Mucosa of descending colon (tissue), 3 donors: ENCODE measurements around the gene ZSCAN29. TPM values are rescaled to one million over a fixed set of nuclear protein-coding genes. Genes with fewer than 3 reads are reported as not detected.
A peak's percentile ranks its signal among the peaks of the same experiment; 100 is the strongest.

Source experiments
- ATAC-seq: fragments of 200-7000 bp; cut with Tn5 transposase; one replicate; pipeline ENCODE4 v1.9.1; 2020; ENCODE audit warnings: mild to moderate bottlenecking, moderate library complexity
- DNase-seq, 3 donors: peaks; one replicate each; pipeline ENCODE4 v3.0.0-alpha.2; 2020
- H3K36me3 ChIP-seq: fragments of 200-600 bp; one replicate; pipeline ENCODE4 v1.8.0; 2021; ENCODE audit warnings: low read depth, mild to moderate bottlenecking
- H3K4me1 ChIP-seq: fragments of 200-600 bp; one replicate; pipeline ENCODE4 v1.8.0; 2021; ENCODE audit warnings: low read depth, mild to moderate bottlenecking
- H3K4me3 ChIP-seq: fragments of 200-600 bp; one replicate; pipeline ENCODE4 v1.8.0; 2021; ENCODE audit warnings: mild to moderate bottlenecking
- H3K9me3 ChIP-seq: fragments of 200-600 bp; one replicate; pipeline ENCODE4 v1.8.0; 2021; ENCODE audit warnings: mild to moderate bottlenecking
- intact Hi-C, 2 donors: fragments of 100-400 bp; cut with DNase I in 1 of 2; cut with micrococcal nuclease in 1 of 2; formaldehyde crosslinking; loops; one replicate each; pipeline versions ENCODE4 v1.11.0 to v1.11.1; 2022; cut with DNase I, micrococcal nuclease
- long read RNA-seq, 2 donors: library from polyadenylated mRNA; unstranded; transcript quantifications; one replicate each; pipeline ENCODE4 v2.0.0, GENCODE V29; 2019 to 2021
- total RNA-seq, 3 donors: library from RNA; stranded (reverse); fragmentation: NEBNext Ultra II Directional in 2 of 3; extraction: Animal tissue kit (Norgen Biotek cat#: 25700) in 2 of 3; gene quantifications; one replicate each; pipeline versions ENCODE4 v1.2.1 to v1.2.4, GENCODE V29; 2021 to 2023
- TF ChIP-seq, protein P1 (sequence below): fragments of 200-600 bp; IDR thresholded peaks from one replicate; pipeline ENCODE4 v1.8.0; 2022; ENCODE audit warnings: antibody characterized with exemption, mild to moderate bottlenecking
- donor health status: DM: no; HTN: no; CAD: no; lungs with moderate emphysema.
- donor health status: DM: no; HTN: no; CAD: no.
- donor health status: DM: no; HTN: yes; CAD: no.

The ZSCAN29 gene
- total RNA-seq, result 10 to 100 TPM; 26.7 to 34.4 (median 29.1) TPM
- long read RNA-seq, donor 1, full-length matches to known transcripts, result 1 of 8 reads
- long read RNA-seq, donor 1, partial matches to known transcripts, result 3 of 8 reads
- long read RNA-seq, donor 1, other reads (novel, unspliced or antisense), result 4 of 8 reads
- long read RNA-seq, donor 2, result 0 reads

DNA sequence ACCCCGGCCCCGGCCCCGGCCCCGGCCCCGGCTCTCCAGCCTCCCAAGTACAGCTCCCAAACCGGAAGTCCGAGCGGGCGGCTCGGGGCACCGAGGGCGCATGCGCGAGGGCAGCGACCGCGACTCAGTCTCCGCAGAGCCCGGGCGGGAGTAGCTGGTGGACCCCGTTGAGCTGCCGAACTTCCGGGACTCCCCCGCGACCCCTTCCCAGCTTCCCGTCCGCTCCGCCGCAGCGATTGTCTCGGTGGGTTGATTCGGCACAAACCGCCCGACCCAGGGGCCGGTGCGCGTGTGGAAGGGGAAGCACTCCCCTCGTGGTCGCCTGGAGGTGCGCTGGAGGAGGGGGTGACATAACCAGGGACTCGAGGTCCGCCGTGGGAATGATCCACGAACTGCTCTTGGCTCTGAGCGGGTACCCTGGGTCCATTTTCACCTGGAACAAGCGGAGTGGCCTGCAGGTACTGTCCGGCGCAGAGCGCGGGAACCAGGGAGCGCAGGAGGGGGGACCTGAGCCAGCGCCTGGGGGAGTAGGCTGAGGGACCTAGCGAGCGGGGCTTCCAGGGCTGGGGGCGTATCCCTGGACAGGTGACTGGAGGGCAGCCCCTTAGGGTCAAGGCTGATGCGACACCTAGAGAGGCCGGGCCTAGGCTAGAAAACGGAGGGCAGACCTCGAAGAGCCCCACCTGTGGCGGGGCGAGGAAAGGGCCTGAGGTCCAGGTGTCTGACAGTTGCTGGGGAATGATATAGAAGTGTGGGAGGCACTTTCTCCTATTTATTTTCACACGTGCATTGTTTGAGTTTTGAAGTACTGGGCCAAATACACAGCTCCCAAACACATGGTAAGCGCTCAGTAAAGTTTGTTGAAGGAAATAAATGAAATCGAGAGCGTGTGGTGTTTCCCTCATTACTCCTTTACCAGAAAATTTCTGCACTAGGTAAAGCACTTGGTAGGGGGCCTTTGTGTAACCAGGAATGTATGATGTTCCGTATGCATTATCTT is at the start of gene ZSCAN29, which contains the start of gene TUBGCP4:
Gene ZSCAN29 (minus strand): TSS at position 69 of the 1,000 bp plus-strand sequence. CDS start 1,130 bp downstream, outside the sequence.
Gene TUBGCP4 (plus strand): TSS at position 127 of the 1,000 bp plus-strand sequence. CDS start 254 bp downstream, at position 381.
- ATAC-seq, result peak; percentile 95
- intact Hi-C loops, result no loop called here
- Histone ChIP-seq H3K36me3 (no peaks in the 10 kb centered on the region), H3K4me3 (peak within 1 kb of the TSS; percentile 77), H3K4me1 (peaks cover 22% of the 10 kb centered on the region), H3K9me3 (no peaks in the 10 kb centered on the region)
- DNase-seq, result peak; percentile 74 to 89 (median 88)
- TF ChIP-seq, protein P1, sequence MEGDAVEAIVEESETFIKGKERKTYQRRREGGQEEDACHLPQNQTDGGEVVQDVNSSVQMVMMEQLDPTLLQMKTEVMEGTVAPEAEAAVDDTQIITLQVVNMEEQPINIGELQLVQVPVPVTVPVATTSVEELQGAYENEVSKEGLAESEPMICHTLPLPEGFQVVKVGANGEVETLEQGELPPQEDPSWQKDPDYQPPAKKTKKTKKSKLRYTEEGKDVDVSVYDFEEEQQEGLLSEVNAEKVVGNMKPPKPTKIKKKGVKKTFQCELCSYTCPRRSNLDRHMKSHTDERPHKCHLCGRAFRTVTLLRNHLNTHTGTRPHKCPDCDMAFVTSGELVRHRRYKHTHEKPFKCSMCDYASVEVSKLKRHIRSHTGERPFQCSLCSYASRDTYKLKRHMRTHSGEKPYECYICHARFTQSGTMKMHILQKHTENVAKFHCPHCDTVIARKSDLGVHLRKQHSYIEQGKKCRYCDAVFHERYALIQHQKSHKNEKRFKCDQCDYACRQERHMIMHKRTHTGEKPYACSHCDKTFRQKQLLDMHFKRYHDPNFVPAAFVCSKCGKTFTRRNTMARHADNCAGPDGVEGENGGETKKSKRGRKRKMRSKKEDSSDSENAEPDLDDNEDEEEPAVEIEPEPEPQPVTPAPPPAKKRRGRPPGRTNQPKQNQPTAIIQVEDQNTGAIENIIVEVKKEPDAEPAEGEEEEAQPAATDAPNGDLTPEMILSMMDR, result no peak

DNA sequence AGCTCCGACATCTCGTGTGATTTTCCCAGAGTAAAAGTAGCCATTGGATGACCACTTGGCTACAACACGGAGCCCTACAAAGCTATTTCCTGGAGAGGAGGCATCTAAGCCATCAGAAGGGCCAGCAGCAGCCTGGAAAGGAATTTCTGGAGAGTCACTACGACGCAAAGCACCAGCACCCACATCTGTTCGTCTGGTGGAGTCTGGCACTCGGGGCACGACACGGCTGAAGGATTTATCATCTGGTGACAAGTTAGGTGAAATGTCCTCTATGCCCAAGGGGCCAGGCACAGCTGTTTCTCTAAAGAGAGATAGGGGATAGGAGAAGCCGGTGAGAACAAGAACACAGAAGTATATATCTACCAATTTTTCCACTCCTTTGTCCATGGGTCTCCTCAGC is 49.6 kb upstream of the ZSCAN29 start:
- TF ChIP-seq, protein P1, result no peak
- intact Hi-C loops, result no loop called here
- no peak for DNase-seq
- no peak for ATAC-seq
- no peaks in the 10 kb centered on the region for H3K36me3 ChIP-seq
- no peak overlapping the region for H3K4me3 ChIP-seq
- no peaks in the 10 kb centered on the region for H3K9me3 ChIP-seq
- H3K4me1 ChIP-seq, result no peaks in the 10 kb centered on the region

DNA sequence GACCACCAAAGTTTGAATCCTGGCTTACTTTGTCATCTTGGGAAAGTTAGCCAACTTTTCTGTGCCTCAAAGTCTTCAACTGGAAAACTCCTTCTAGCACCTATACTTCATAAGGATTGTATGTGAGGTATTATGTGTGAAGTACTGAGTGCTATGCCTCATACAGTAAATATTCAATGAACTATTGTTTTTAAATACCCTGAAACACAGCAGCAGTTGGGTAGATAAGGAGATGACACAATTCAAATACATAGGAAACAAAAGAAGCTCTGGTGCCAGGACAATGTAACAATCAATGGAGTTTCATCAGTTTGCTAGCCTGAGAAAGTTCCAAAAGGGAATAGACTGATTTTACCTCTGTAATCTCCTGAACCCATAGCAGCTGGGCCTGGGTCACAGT is 43.4 kb upstream of the ZSCAN29 start:
- Histone ChIP-seq H3K4me1 (no peaks in the 10 kb centered on the region), H3K36me3 (no peaks in the 10 kb centered on the region), H3K4me3 (no peak overlapping the region), H3K9me3 (no peaks in the 10 kb centered on the region)
- intact Hi-C loops, result no loop called here
- TF ChIP-seq, protein P1, result no peak
- no peak for DNase-seq
- ATAC-seq, result no peak

DNA sequence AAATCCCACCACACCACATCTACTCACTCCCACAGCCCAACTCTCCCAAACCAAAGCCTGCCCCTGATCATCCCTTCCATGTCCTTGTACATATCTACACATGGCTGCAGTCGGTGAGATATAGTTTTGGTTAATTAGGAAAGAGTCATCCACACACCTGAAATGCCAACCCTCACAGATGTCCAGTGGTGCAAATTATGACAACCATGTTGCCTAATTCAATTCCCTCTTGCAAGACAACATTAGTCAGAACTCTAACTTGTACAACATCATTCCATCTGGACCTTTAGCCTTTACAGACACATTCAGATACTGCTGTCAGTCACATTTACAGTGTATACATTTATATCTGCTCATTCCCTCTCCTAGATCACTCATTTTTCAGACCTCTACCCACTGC is 41.3 kb upstream of the ZSCAN29 start:
- intact Hi-C loops, result no loop called here
- ATAC-seq (no peak), DNase-seq (no peak)
- TF ChIP-seq, protein P1, result no peak
- no peaks in the 10 kb centered on the region for H3K9me3 ChIP-seq
- H3K4me3 ChIP-seq, result no peak overlapping the region
- H3K4me1 ChIP-seq, result no peaks in the 10 kb centered on the region
- no peaks in the 10 kb centered on the region for H3K36me3 ChIP-seq

DNA sequence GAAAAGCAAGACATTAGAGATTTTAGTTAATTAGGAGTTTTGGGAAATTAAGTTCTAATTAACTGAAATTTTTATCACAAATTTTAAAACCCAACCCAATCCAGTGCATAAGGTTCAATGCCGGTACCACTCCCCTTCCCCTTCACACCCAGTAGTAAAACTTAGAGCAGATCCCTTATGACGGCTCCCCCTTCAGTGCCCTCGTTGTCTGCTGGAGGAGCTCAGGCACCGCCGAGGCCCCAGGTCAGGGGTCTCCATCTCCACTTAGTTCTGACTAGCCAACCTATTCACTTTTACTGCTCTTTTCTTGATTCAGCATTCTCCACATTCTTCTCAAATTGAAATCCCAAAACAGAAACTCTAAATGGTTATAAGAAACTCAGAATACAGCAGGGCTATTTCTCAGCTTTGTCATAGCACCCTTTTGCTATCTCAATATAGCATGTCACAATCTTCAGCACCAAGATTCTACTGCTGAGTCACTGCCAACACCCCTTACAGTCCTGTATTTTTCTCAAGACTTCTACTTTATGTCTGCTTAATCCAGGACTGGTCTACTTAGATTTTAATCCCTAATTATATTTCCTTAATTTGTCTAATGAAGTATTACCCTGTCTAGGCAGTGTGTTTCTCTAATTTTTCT is 39.9 kb upstream of the ZSCAN29 start:
- TF ChIP-seq, protein P1, result no peak
- ATAC-seq, result no peak
- Histone ChIP-seq H3K9me3 (no peaks in the 10 kb centered on the region), H3K4me1 (no peaks in the 10 kb centered on the region), H3K36me3 (no peaks in the 10 kb centered on the region), H3K4me3 (no peak overlapping the region)
- intact Hi-C loops, result no loop called here
- DNase-seq, result no peak
